Measurements from ENCODE around the gene KPNA5. TPM values are rescaled to one million over a fixed set of nuclear protein-coding genes. Genes with fewer than 3 reads are reported as not detected.
"Not testable (repeated sequence)": the region's sequence is repeated elsewhere in the genome, so short reads cannot be mapped to it uniquely, and the experiment has no call there.

The KPNA5 gene
- total and polyA plus RNA-seq, 5 donors = 3.1 to 15.2 (median 12.4) TPM

- H3K4me1 ChIP-seq (ENCODE audit: control insufficient read depth, insufficient read depth, low read length); DNase-seq; H3K27me3 ChIP-seq (ENCODE audit: control insufficient read depth, insufficient read depth); ATAC-seq; H3K27ac ChIP-seq (ENCODE audit: low read length); H3K4me3 ChIP-seq (ENCODE audit: low read length); H3K9me3 ChIP-seq (ENCODE audit: control insufficient read depth, low read length); intact Hi-C loops (cut with DNase I): not testable (repeated sequence)
- 100% methylated on average over 1 of the region's 1 CpG for WGBS
Observed at GRCh38 chr6:116703888-116704287, 22.9 kb downstream of the KPNA5 start.

GRCh38 chr6:116705917-116706316 lies 24.9 kb downstream of the KPNA5 start:
- Histone ChIP-seq H3K4me1 (ENCODE audit: control insufficient read depth, insufficient read depth, low read length) (no peaks in the 10 kb centered on the region), H3K27me3 (ENCODE audit: control insufficient read depth, insufficient read depth) (no peaks in the 10 kb centered on the region), H3K4me3 (ENCODE audit: low read length) (no peak overlapping the region), H3K27ac (ENCODE audit: low read length) (no peak overlapping the region), H3K9me3 (ENCODE audit: control insufficient read depth, low read length) (no peaks in the 10 kb centered on the region)
- WGBS = 91% methylated on average over 1 of the region's 1 CpG
- intact Hi-C loops (cut with DNase I) = no loop called here
- ATAC-seq (no peak), DNase-seq (no peak)

- H3K27ac ChIP-seq (ENCODE audit: low read length) = no peak overlapping the region
- DNase-seq = no peak
- no peaks in the 10 kb centered on the region for H3K9me3 ChIP-seq (ENCODE audit: control insufficient read depth, low read length)
- no peak overlapping the region for H3K4me3 ChIP-seq (ENCODE audit: low read length)
- no peak for ATAC-seq
- intact Hi-C loops (cut with DNase I) = no loop called here
- WGBS = 97% methylated on average over 1 of the region's 1 CpG
- H3K27me3 ChIP-seq (ENCODE audit: control insufficient read depth, insufficient read depth) = no peaks in the 10 kb centered on the region
- H3K4me1 ChIP-seq (ENCODE audit: control insufficient read depth, insufficient read depth, low read length) = no peaks in the 10 kb centered on the region
Observed at GRCh38 chr6:116714296-116714695, 33.3 kb downstream of the KPNA5 start.

- no peak overlapping the region for H3K4me3 ChIP-seq (ENCODE audit: low read length)
- H3K4me1 ChIP-seq (ENCODE audit: control insufficient read depth, insufficient read depth, low read length) = no peaks in the 10 kb centered on the region
- ATAC-seq = no peak
- H3K27ac ChIP-seq (ENCODE audit: low read length) = no peak overlapping the region
- H3K9me3 ChIP-seq (ENCODE audit: control insufficient read depth, low read length) = no peaks in the 10 kb centered on the region
- intact Hi-C loops (cut with DNase I) = no loop called here
- DNase-seq = no peak
- no peaks in the 10 kb centered on the region for H3K27me3 ChIP-seq (ENCODE audit: control insufficient read depth, insufficient read depth)
- 92% methylated on average over 2 of the region's 2 CpGs for WGBS
Observed at GRCh38 chr6:116714761-116715160, 33.8 kb downstream of the KPNA5 start.

GRCh38 chr6:116726947-116727346 lies 45.9 kb downstream of the KPNA5 start:
- Histone ChIP-seq H3K9me3 (ENCODE audit: control insufficient read depth, low read length) (no peaks in the 10 kb centered on the region), H3K4me1 (ENCODE audit: control insufficient read depth, insufficient read depth, low read length) (no peaks in the 10 kb centered on the region), H3K4me3 (ENCODE audit: low read length) (no peak overlapping the region), H3K27me3 (ENCODE audit: control insufficient read depth, insufficient read depth) (no peaks in the 10 kb centered on the region), H3K27ac (ENCODE audit: low read length) (no peak overlapping the region)
- DNase-seq (no peak), ATAC-seq (no peak)
- intact Hi-C loops (cut with DNase I) = no loop called here

- ATAC-seq (no peak), DNase-seq (no peak)
- Histone ChIP-seq H3K4me3 (ENCODE audit: low read length) (no peak overlapping the region), H3K27me3 (ENCODE audit: control insufficient read depth, insufficient read depth) (no peaks in the 10 kb centered on the region), H3K9me3 (ENCODE audit: control insufficient read depth, low read length) (no peaks in the 10 kb centered on the region), H3K27ac (ENCODE audit: low read length) (no peak overlapping the region), H3K4me1 (ENCODE audit: control insufficient read depth, insufficient read depth, low read length) (no peaks in the 10 kb centered on the region)
- intact Hi-C loops (cut with DNase I) = no loop called here
Observed at GRCh38 chr6:116730513-116730912, 49.5 kb downstream of the KPNA5 start.

GRCh38 chr6:116737004-116737403 lies 56.0 kb downstream of the KPNA5 start:
- no peak overlapping the region for H3K4me3 ChIP-seq (ENCODE audit: low read length)
- 96% methylated on average over 3 of the region's 3 CpGs for WGBS
- no peaks in the 10 kb centered on the region for H3K9me3 ChIP-seq (ENCODE audit: control insufficient read depth, low read length)
- intact Hi-C loops (cut with DNase I) = no loop called here
- no peak overlapping the region for H3K27ac ChIP-seq (ENCODE audit: low read length)
- H3K4me1 ChIP-seq (ENCODE audit: control insufficient read depth, insufficient read depth, low read length) = no peaks in the 10 kb centered on the region
- H3K27me3 ChIP-seq (ENCODE audit: control insufficient read depth, insufficient read depth) = no peaks in the 10 kb centered on the region
- no peak for ATAC-seq
- no peak for DNase-seq

- H3K4me1 ChIP-seq (ENCODE audit: control insufficient read depth, insufficient read depth, low read length); intact Hi-C loops (cut with DNase I); H3K4me3 ChIP-seq (ENCODE audit: low read length); H3K27me3 ChIP-seq (ENCODE audit: control insufficient read depth, insufficient read depth); ATAC-seq; H3K9me3 ChIP-seq (ENCODE audit: control insufficient read depth, low read length); DNase-seq; H3K27ac ChIP-seq (ENCODE audit: low read length): not testable (repeated sequence)
- WGBS = 95% methylated on average over 3 of the region's 3 CpGs
Observed at GRCh38 chr6:116740486-116740885, 59.5 kb downstream of the KPNA5 start.

- no peak overlapping the region for H3K27ac ChIP-seq (ENCODE audit: low read length)
- no peaks in the 10 kb centered on the region for H3K9me3 ChIP-seq (ENCODE audit: control insufficient read depth, low read length)
- no peak for DNase-seq
- H3K4me3 ChIP-seq (ENCODE audit: low read length) = no peak overlapping the region
- 69% methylated on average over 1 of the region's 1 CpG for WGBS
- H3K4me1 ChIP-seq (ENCODE audit: control insufficient read depth, insufficient read depth, low read length) = no peaks in the 10 kb centered on the region
- ATAC-seq = no peak
- intact Hi-C loops (cut with DNase I) = no loop called here
- no peaks in the 10 kb centered on the region for H3K27me3 ChIP-seq (ENCODE audit: control insufficient read depth, insufficient read depth)
Observed at GRCh38 chr6:116741571-116741970, 60.6 kb downstream of the KPNA5 start.

GRCh38 chr6:116745176-116745575 lies 64.2 kb downstream of the KPNA5 start:
- no peak overlapping the region for H3K4me3 ChIP-seq (ENCODE audit: low read length)

GRCh38 chr6:116761779-116762178 lies 80.8 kb downstream of the KPNA5 start:
- WGBS = 64% methylated on average over 4 of the region's 4 CpGs
- ATAC-seq (no peak), DNase-seq (no peak)
- Histone ChIP-seq H3K27me3 (ENCODE audit: control insufficient read depth, insufficient read depth) (no peaks in the 10 kb centered on the region), H3K4me3 (ENCODE audit: low read length) (no peak overlapping the region), H3K4me1 (ENCODE audit: control insufficient read depth, insufficient read depth, low read length) (no peaks in the 10 kb centered on the region), H3K27ac (ENCODE audit: low read length) (no peak overlapping the region), H3K9me3 (ENCODE audit: control insufficient read depth, low read length) (no peaks in the 10 kb centered on the region)
- intact Hi-C loops (cut with DNase I) = no loop called here

More at GRCh38 chr6:116745176-116745575, 64.2 kb downstream of the KPNA5 start:
- WGBS = 55% methylated on average over 5 of the region's 5 CpGs
- ATAC-seq = no peak
- no peaks in the 10 kb centered on the region for H3K9me3 ChIP-seq (ENCODE audit: control insufficient read depth, low read length)
- DNase-seq = no peak
- no peaks in the 10 kb centered on the region for H3K4me1 ChIP-seq (ENCODE audit: control insufficient read depth, insufficient read depth, low read length)
- intact Hi-C loops (cut with DNase I) = no loop called here
- H3K27me3 ChIP-seq (ENCODE audit: control insufficient read depth, insufficient read depth) = no peaks in the 10 kb centered on the region
- H3K27ac ChIP-seq (ENCODE audit: low read length) = no peak overlapping the region

GRCh38 chr6:116762235-116762634 lies 81.2 kb downstream of the KPNA5 start:
- Histone ChIP-seq H3K27me3 (ENCODE audit: control insufficient read depth, insufficient read depth) (no peaks in the 10 kb centered on the region), H3K4me3 (ENCODE audit: low read length) (no peak overlapping the region), H3K9me3 (ENCODE audit: control insufficient read depth, low read length) (no peaks in the 10 kb centered on the region), H3K27ac (ENCODE audit: low read length) (no peak overlapping the region), H3K4me1 (ENCODE audit: control insufficient read depth, insufficient read depth, low read length) (no peaks in the 10 kb centered on the region)
- DNase-seq (no peak), ATAC-seq (no peak)
- intact Hi-C loops (cut with DNase I) = no loop called here
- WGBS = 88% methylated on average over 1 of the region's 1 CpG
